ENCODE results near the gene CCNF.
"Not testable (repeated sequence)": the region's sequence is repeated elsewhere in the genome, so short reads cannot be mapped to it uniquely, and the experiment has no call there.

CCNF gene

DNA sequence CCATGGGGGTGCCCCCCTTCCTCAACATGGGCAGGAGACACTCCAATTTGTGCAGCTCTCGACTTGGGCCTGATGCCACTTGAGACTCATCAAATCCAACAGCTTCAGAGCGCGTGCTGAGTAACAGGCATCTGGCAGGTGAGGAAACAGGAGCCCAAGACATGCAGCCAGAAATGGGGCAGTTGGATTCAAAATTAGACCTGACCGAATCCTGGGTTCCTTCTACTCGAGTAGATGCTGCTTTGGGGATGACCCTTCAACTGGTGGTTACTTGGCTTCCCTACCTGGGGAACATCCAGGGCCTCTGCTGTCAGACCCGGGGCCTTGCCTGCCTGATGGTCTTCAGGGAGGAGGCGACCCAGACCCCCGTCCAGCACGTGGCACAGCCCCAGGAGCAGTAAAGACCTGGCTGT, 41.4 kb downstream of the CCNF start:
- no peak for DNase-seq (ENCODE audit: low read depth in 3 of 3, low spot score in 1 of 3)

DNA sequence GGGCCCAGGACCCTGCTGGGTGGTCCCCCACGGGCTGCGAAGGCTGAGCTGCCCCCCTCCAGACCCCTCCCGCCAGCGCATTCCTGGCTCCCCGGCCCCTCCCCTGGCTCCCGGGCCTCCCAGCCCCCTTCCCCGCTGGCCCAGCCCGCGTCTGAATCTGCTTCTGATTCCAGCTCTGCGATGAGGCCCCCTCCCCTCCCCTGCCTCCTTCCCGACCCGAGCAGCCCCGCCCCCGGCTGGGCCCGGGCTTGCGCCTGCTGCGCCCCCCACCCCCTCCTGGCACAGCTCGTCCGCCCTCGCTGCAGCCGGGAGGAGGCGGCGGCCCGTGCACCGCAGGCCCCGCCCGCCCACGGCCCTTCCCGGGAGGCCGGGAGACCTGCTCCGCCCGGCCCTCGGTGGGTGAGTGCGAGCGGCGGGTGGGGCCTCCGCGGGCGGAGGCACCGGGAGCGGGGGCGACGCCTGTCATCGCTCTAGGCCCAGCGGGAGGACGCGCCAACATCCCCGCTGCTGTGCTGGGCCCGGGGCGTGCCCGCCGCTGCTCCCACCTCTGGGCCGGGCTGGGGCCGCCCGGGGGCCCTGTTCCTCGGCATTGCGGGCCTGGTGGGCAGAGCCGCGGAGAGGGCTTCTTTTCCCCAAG, 41.9 kb downstream of the CCNF start, which contains the start of gene NTN3:
Gene NTN3 (plus strand): TSS at position 282 of the 637 bp plus-strand sequence. CDS start 405 bp downstream, outside the sequence.
- no peak for DNase-seq (ENCODE audit: low read depth in 3 of 3, low spot score in 1 of 3)

DNA sequence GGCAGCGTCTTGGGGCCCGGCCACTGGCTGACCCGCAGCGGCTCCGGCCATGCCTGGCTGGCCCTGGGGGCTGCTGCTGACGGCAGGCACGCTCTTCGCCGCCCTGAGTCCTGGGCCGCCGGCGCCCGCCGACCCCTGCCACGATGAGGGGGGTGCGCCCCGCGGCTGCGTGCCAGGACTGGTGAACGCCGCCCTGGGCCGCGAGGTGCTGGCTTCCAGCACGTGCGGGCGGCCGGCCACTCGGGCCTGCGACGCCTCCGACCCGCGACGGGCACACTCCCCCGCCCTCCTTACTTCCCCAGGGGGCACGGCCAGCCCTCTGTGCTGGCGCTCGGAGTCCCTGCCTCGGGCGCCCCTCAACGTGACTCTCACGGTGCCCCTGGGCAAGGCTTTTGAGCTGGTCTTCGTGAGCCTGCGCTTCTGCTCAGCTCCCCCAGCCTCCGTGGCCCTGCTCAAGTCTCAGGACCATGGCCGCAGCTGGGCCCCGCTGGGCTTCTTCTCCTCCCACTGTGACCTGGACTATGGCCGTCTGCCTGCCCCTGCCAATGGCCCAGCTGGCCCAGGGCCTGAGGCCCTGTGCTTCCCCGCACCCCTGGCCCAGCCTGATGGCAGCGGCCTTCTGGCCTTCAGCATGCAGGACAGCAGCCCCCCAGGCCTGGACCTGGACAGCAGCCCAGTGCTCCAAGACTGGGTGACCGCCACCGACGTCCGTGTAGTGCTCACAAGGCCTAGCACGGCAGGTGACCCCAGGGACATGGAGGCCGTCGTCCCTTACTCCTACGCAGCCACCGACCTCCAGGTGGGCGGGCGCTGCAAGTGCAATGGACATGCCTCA, 42.6 kb downstream of the CCNF start:
- no peak for DNase-seq (ENCODE audit: low read depth in 3 of 3, low spot score in 1 of 3)

DNA sequence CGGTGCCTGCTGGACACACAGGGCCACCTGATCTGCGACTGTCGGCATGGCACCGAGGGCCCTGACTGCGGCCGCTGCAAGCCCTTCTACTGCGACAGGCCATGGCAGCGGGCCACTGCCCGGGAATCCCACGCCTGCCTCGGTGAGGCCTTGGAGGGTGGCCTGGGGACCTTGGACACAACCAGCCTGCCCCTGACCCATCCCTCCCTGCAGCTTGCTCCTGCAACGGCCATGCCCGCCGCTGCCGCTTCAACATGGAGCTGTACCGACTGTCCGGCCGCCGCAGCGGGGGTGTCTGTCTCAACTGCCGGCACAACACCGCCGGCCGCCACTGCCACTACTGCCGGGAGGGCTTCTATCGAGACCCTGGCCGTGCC, 43.2 kb downstream of the CCNF start:
- no peak for DNase-seq (ENCODE audit: low read depth in 3 of 3, low spot score in 1 of 3)

DNA sequence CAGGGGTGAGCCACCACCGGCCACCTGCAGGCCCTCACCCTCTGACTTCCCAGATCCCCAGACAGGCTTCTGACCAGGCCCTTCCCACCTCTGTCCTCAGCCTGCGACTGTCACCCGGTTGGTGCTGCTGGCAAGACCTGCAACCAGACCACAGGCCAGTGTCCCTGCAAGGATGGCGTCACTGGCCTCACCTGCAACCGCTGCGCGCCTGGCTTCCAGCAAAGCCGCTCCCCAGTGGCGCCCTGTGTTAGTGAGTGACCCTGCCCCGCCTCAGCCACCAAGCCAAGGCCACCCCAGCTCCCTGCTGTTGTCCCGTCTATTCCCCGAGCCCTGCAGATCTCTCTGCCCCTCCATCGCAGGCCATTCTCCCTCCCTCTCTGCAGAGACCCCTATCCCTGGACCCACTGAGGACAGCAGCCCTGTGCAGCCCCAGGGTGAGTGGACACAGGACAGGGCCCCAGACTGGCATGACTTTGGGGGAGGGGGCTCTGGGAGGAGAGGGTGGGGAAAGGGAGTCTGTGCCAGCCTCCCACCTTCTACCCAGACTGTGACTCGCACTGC, 43.7 kb downstream of the CCNF start:
- DNase-seq (ENCODE audit: low read depth in 3 of 3, low spot score in 1 of 3): no peak

DNA sequence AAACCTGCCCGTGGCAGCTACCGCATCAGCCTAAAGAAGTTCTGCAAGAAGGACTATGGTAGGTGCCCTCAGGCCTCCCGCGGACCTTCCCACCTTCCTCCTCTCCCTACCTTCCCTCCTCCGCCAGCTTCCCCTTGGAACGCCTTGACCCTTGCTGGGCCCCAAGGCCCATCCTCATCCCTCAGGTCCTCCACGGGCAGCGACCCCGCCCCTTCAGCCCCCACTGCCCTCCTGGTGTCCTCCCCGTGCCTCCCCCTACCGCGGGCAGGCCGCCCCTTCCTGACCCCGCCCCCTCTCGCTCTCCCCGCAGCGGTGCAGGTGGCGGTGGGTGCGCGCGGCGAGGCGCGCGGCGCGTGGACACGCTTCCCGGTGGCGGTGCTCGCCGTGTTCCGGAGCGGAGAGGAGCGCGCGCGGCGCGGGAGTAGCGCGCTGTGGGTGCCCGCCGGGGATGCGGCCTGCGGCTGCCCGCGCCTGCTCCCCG, 44.2 kb downstream of the CCNF start:
- DNase-seq (ENCODE audit: low read depth in 3 of 3, low spot score in 1 of 3): no peak

DNA sequence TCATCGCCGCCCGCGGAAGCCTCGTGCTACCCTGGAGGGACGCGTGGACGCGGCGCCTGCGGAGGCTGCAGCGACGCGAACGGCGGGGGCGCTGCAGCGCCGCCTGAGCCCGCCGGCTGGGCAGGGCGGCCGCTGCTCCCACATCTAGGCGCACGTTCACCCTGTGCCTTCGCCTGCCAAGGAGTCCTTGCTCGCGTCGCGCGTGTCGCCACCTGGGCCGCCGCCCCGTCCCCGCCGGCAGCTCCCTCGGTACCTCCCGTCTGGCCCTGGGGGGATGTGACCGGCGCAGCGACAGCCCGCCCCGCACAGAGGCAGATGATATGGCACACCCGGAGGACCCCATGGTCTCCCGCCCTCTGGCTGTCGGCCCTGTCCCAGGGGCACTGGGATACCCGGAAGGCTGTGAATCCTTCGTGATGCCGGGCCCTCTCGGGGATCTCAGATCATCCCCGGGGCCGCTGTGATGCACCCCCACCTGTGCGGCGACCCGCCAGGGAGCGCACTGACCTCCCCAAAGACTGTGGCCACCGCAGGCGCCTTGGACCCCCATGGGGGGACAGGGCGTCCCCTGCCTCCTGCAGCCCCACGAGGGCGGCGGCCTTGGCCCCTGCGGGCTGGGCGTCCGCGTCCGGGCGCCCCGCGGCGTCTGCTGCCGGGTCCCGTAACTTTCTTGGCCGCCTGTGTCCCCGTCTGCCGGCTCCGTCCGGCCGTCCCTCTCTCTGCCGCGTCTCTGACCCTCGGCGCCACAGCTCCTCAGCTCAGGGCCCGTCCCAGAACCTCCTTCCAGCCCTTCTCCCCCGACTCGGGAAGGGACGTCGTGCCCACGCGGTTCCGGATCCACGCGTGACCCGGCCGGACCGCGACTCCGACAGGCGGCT, 45.0 kb downstream of the CCNF start:
- DNase-seq (ENCODE audit: low read depth in 3 of 3, low spot score in 1 of 3): peak; percentile 18 to 41 (median 36)

DNA sequence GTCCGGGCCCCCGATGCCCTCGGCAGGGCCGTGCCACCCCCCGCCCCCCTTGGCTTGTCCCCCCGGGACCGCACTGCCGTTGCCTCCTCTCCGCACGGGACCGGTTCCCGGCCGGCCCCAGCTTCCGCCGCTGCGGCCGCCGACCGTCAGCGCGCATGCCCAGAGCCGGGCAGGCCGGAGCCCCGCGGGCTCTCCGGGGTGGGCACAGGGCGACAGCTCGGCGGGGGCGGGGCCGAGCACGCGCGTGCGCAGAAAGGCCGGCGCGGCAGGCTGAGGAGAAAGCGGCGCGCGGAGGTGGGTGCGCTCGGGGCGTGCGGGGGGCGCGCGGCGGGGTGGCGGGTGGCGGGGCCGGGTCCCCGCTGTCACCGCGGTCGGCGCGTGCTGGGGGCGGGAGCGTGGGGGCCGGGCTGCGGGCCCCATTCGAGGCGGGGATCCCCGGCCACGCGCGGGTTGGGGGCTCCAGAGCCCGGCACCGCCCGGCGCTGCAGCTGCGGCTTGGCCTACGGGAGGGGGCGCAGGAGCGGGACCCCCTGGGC, 45.7 kb downstream of the CCNF start, which contains the start of gene TBC1D24:
Gene TBC1D24 (plus strand): TSS at position 251 of the 536 bp plus-strand sequence. CDS start 21,022 bp downstream, outside the sequence.
- peak; percentile 18 to 75 (median 71) for DNase-seq (ENCODE audit: low read depth in 3 of 3, low spot score in 1 of 3)

DNA sequence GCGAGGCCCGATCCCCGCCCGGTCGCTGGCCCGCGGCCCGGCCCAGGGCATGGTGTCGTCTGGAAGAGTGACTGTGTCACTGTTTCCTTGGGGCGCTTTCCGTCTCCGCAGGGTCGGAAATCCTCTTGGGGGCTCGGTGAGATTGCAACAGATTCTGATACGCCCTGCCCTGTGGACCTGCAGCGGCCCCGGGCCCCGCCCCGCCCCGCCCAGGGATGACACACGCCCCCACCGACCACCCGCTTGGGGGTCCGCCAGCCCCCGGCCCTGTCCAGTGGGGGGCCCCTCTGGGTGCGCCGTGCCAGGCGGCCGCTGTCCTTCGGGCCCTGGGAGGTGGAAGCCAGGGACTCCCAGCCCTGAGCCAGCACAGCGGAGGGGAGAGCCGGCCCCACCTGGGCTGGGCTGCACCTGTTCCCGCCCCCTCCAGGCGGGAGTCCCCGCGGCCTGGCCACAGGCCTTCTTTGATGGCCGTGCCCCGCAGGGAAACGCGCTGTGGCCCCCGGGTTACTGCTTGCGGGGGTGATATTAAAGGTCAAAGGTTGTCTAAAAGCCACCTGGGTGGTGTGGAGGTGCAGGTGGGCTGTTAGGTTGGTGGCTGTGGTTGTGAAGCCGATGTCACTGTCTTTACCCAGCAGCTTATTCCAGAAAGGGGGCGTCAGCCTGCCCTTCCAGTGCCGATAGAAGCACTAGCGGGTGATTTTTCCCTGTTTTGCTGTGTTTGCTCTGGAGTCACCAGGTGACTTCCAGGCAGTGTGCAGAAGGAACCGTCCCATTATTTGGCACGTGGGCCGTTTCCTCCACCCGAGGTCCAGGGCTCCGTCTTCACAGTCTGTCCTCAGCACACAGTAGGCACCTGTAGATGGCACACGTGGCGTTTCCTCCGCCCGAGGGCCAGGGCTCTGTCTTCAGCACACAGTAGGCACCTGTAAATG, 46.4 kb downstream of the CCNF start:
- DNase-seq (ENCODE audit: low read depth in 3 of 3, low spot score in 1 of 3): peak in 1 of 3 donors; percentile 40

DNA sequence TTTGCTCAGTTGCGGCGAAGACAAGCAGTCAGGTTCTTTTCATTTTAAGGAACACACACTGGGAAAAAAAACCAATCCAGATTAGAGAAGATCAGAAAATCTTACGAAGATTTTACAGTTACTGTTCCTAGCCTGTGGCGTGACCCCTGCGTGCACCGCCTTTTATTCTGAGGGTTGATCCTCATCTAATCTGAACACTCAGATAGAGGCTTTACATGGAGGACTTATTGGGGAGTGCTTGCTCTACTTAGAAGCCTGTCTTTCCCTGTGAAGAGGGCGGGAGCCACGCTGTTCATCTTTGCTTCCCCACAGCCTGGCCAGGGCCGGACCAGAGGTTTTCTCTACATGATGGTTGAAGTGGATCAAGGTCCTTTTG, 47.1 kb downstream of the CCNF start:
- DNase-seq (ENCODE audit: low read depth in 3 of 3, low spot score in 1 of 3): no peak

DNA sequence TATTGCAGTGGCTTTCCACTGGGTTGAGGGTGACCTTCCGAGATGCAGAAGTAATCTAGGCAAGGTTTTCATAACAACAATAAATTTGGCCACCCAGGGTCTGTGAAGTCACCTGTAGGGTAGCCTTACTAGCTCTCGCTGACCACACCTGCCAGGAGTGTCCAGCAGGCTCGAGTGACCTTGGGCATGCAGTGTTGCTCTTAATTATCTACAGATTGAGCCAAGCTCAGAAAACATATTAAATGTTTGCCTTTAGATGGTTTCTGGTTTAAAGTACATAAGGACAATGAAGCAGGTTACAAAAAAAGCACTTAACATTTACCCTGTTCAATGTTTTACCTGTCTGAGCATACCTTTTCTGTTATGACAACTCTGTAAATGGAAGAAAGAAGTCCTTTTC, 47.5 kb downstream of the CCNF start:
- DNase-seq (ENCODE audit: low read depth in 3 of 3, low spot score in 1 of 3): no peak

DNA sequence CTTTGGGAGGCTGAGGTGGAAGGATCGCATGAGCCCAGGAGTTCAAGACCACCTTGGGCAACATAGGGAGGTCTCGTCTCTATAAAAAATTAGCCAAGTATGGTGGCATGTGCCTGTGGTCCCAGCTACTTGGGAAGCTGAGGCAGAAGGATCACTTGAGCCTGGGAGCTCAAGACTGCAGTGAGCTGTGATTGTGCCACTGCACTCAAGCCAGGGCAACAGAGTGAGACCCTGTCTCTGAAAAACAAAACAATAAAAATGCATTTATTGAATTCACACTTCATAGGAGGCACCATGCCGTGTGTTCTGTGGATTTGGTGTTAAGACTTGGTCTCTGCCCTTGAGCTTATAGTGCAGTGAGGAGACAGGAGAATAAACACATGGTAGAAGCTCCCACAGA, 48.1 kb downstream of the CCNF start:
- DNase-seq (ENCODE audit: low read depth in 3 of 3, low spot score in 1 of 3): no peak

DNA sequence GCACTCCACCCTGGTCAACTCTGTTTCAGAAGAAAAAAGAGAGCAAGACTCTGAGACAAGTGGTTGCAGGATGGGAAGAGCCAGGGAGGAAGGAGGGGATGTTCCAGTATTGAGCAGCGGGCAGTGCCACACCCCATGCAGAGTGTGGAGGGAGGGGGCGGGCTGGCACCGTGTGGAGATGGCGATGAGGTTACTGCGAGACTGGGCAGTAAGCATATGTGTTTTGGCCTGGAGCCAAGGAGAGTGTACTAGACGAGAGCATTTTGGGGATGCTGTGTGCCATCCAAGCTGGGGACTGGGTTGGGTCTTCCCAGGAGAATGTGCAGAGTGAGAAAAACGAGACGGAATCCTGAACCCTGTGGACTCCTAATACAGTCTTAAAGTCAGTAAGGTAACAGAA, 49.0 kb downstream of the CCNF start:
- no peak for DNase-seq (ENCODE audit: low read depth in 3 of 3, low spot score in 1 of 3)

DNA sequence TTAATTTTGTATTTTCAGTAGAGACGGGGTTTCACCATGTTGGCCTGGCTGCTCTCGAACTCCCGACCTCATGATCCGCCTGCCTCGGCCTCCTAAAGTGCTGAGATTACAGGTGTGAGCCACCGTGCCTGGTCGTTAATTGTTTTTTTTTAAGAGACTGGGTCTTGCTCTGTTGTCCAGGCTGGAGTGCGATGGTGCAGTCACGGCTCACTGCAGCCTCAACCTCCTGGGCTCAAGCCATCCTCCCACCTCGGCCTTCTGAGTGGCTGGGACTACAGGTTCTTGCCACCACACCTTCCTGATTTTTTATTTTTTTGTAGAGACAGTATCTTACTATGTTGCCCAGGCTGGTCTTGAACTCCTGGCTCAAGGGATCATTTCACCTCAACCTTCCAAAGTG, 50.7 kb downstream of the CCNF start:
- not testable (repeated sequence) for DNase-seq (ENCODE audit: low read depth in 3 of 3, low spot score in 1 of 3)

DNA sequence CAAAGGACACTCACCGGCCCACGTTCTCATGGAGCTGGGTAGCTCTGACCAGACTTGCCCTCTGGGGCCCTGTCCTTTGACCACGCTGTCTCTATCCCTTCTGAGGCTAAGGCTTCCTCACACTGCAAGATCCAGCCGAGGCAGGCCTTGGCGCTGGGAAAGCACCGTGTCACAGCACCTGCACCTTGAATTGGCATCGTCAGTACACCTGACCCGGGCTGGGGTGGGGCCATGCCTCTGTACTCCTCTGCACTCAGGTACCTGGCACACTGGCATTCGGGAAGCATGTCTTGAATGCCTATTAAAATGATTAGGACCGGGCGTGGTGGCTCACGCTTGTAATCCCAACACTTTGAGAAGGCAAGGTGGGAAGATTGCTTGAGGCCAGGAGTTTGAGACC, 51.7 kb downstream of the CCNF start:
- no peak for DNase-seq (ENCODE audit: low read depth in 3 of 3, low spot score in 1 of 3)

DNA sequence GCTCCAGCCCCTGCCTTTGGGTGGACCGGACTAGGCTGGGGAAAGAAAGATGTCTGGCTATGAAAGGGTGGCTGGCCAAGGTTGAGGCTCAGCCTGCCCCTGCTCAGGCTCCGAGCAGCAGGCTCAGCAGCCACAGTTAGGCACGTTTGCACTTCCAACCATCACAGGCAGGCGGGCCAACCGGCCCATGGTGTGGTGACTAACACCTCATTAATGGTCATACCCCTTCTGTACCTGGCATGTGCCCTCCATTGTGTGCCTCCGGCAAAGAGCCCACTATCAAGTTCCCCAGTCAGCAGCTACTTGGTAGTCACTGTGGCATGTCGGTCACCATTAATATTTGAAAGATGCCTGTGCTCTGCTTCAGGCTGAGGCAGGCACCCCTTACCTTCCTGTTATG, 52.4 kb downstream of the CCNF start:
- DNase-seq (ENCODE audit: low read depth in 3 of 3, low spot score in 1 of 3): no peak

DNA sequence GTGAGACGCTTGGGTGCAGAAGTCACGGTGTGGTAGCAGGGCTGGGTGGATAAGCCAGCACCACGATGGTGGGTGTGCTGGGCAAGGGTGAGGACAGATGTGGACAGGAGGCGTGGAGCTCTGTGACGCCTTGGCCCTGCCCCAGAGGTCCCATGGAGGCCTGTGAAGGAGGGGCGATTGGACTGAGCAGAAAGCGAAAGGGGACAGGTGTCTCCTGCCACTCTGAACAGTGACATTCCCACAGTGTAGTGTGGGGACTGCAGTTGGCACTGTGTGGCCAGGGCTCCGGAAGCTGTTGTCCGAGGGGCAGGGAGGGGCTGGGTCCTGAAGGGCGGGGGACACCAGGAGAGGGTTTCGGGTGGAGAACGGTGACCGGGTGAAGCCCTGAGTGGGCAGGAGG, 53.0 kb downstream of the CCNF start:
- no peak for DNase-seq (ENCODE audit: low read depth in 3 of 3, low spot score in 1 of 3)

DNA sequence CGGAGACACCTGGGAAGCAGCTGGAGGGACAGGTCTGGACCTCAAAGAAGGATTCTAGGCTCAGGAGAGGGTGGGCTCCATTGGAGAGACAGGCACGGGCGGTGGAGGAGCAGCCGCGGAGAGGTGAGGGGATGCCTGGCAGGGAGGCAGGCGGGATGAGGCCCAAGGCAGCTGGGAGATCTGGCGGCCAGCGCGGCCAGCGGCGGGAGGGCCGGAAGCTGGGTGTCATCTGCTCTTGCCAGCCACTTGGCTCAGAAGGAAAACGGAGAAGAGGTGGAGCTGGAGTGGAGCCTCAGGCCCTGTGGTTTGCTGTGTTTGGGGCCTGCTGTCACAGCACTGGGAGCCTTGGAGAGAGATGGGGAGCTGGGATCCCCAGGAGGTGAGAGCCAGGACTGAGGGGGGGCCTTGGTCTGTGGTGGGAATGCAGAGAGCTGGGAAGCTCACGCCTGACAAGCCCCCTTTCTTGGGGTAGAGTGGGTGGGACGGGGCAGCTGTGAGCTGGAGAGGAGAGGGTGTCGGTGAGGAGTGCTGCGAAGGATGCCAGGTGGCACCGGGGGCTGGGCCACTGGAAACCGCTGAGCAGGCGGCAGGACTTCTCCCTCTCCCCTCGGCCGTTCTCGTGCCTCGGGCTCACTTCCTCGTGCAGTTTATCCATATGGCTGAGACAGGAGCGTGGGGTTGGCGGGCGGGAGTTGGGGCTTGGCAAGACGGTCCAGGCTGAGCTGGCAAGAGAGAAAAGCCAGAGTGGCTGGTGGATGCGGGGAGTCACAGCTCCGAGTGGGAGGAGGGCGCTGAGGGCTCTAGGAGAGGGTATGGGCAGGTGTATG, 53.7 kb downstream of the CCNF start:
- no peak for DNase-seq (ENCODE audit: low read depth in 3 of 3, low spot score in 1 of 3)
